SK-N-SH (cell line): Measurements from ENCODE around the gene CP.

Source experiments
- CHD2 ChIP-seq: fragments of 150-350 bp; IDR thresholded peaks from 2 replicates; pipeline ENCODE4 v1.6.1; 2018; ENCODE audit warnings: low read length; ENCODE audit not compliant: partially characterized antibody
- CTCF ChIP-seq: fragments of 200-600 bp; sonication (generic); IDR thresholded peaks from 2 replicates; pipeline ENCODE4 v1.6.1; 2017; ENCODE audit warnings: antibody characterized with exemption, mild to moderate bottlenecking, moderate library complexity
- EP300 ChIP-seq, 2 experiments: IDR thresholded peaks; 2 replicates each; pipeline versions ENCODE4 v1.4.0 to v1.6.1; 2012; ENCODE audit warnings: borderline replicate concordance in 1 of 2, low read depth in 1 of 2, low read length in 1 of 2
- FOSL2 ChIP-seq: IDR thresholded peaks from 2 replicates; pipeline ENCODE4 v1.4.0; 2012; ENCODE audit warnings: low read depth, mild to moderate bottlenecking, moderate library complexity, borderline replicate concordance
- FOXJ3 ChIP-seq: sonication (generic); formaldehyde crosslinking; IDR thresholded peaks from 2 replicates; pipeline ENCODE4 v1.5.1; 2020; ENCODE audit warnings: mild to moderate bottlenecking, missing genetic modification reagents
- RCOR1 ChIP-seq: fragments of 150-350 bp; IDR thresholded peaks from 2 replicates; pipeline ENCODE4 v1.6.1; 2017; ENCODE audit warnings: antibody characterized with exemption, low read length
- REST ChIP-seq: IDR thresholded peaks from 2 replicates; pipeline ENCODE4 v1.6.1; 2012; ENCODE audit warnings: mild to moderate bottlenecking, low read depth, low read length, moderate library complexity
- SMC3 ChIP-seq: IDR thresholded peaks from 2 replicates; pipeline ENCODE4 v1.6.1; 2012; ENCODE audit warnings: low read depth, low read length, improper control_type of control experiment

- TF ChIP-seq CTCF (no peak), EP300 (IDR thresholded peaks at IDR 0.05; ENCODE audit: borderline replicate concordance in 1 of 2, low read depth in 1 of 2, low read length in 1 of 2) (no peak), FOXJ3 (CRISPR knock-in tag) (no peak), SMC3 (no peak), REST (no peak), FOSL2 (no peak), RCOR1 (no peak), CHD2 (no peak)
These were observed 60.8 kb downstream of the CP start for GRCh38 chr3:149160754-149161300.
